Natural killer cell (primary cell): Measurements from ENCODE around the gene GARIN5A. TPM values are rescaled to one million over a fixed set of nuclear protein-coding genes. Genes with fewer than 3 reads are reported as not detected.
"Not testable (repeated sequence)": the region's sequence is repeated elsewhere in the genome, so short reads cannot be mapped to it uniquely, and the experiment has no call there.

Source experiments
- ATAC-seq, 3 donors: fragments of 150-1000 bp in 2 of 3; fragments of 200-7000 bp in 1 of 3; cut with Tn5 transposase; 1 replicate in 1 of 3; 2 replicates in 2 of 3; pipeline ENCODE4 v1.10.0; 2021; ENCODE audit warnings: mild to moderate bottlenecking in 2 of 3, moderate library complexity in 2 of 3
- DNase-seq, 2 donors: peaks; one replicate each; pipeline versions ENCODE4 v3.0.0 to v3.0.0-alpha.2; 2013 to 2021; ENCODE audit warnings: mixed read lengths in 1 of 2
- H3K27ac ChIP-seq: one replicate; pipeline ENCODE4 v1.5.1; 2013; ENCODE audit warnings: mild to moderate bottlenecking, low read length
- H3K27me3 ChIP-seq: one replicate; pipeline ENCODE4 v1.6.1; 2013; ENCODE audit warnings: low read length; ENCODE audit not compliant: control insufficient read depth, insufficient read depth
- H3K36me3 ChIP-seq: one replicate; pipeline ENCODE4 v1.6.1; 2013; ENCODE audit warnings: low read length; ENCODE audit not compliant: control insufficient read depth, insufficient read depth
- H3K4me1 ChIP-seq: one replicate; pipeline ENCODE4 v1.6.1; 2013; ENCODE audit warnings: low read length; ENCODE audit not compliant: control insufficient read depth, insufficient read depth
- H3K4me3 ChIP-seq: one replicate; pipeline ENCODE4 v1.5.1; 2013; ENCODE audit warnings: low read length
- H3K9me3 ChIP-seq: one replicate; pipeline ENCODE4 v1.6.1; 2013; ENCODE audit warnings: low read length; ENCODE audit not compliant: control insufficient read depth, insufficient read depth
- H3K27ac Mint-ChIP-seq, 2 donors: one replicate each; pipeline ENCODE4 v1.8.0; 2022; ENCODE audit warnings: mild to moderate bottlenecking in 2 of 2, mixed read lengths in 2 of 2, moderate library complexity in 1 of 2
- H3K27me3 Mint-ChIP-seq, 2 donors: one replicate each; pipeline ENCODE4 v1.8.0; 2022; ENCODE audit warnings: low read depth in 2 of 2, mixed read lengths in 2 of 2
- H3K36me3 Mint-ChIP-seq: one replicate; pipeline ENCODE4 v1.8.0; 2022; ENCODE audit warnings: mixed read lengths
- H3K4me1 Mint-ChIP-seq, 2 donors: one replicate each; pipeline ENCODE4 v1.8.0; 2022; ENCODE audit warnings: mixed read lengths in 2 of 2
- H3K4me3 Mint-ChIP-seq: one replicate; pipeline ENCODE4 v1.8.0; 2022; ENCODE audit warnings: mild to moderate bottlenecking, moderate library complexity, mixed read lengths
- H3K9me3 Mint-ChIP-seq, 2 donors: one replicate each; pipeline ENCODE4 v1.8.0; 2022; ENCODE audit warnings: mixed read lengths in 2 of 2
- CTCF ChIP-seq: fragments of 200-600 bp; IDR thresholded peaks from one replicate; pipeline ENCODE4 v1.8.0; 2022; ENCODE audit warnings: antibody characterized with exemption
- WGBS: methylation state at CpG from one replicate; pipeline ENCODE4 v1.1.7; 2013; ENCODE audit warnings: missing lambda C conversion rate; ENCODE audit not compliant: insufficient coverage; 5-methylcytosine and 5-hydroxymethylcytosine counted together
- intact Hi-C: fragments of 100-400 bp; cut with micrococcal nuclease; formaldehyde crosslinking; loops from one replicate; pipeline ENCODE4 v1.14.2; 2022
- total RNA-seq, 4 donors: library from RNA; stranded (reverse); fragments of 120-200 nt in 1 of 4; gene quantifications; one replicate each; pipeline versions ENCODE4 v1.2.3 to v1.2.4, GENCODE V29; 2013 to 2022

Gene GARIN5A
- total RNA-seq, 3 donors from 2014 or later (not counting 1 experiment from before 2014, with no cell fraction given), result 0.59 TPM; not detected in 2

GRCh38 chr19:50449236-50449899 is 27.3 kb downstream of the GARIN5A start:
- Mint-ChIP-seq H3K4me3 (no peak overlapping the region), H3K36me3 (no peaks in the 10 kb centered on the region), H3K9me3 (no peaks in the 10 kb centered on the region), H3K27ac (no peak overlapping the region), H3K27me3 (peaks cover 0 to under 1% of the 10 kb centered on the region in 2 donors), H3K4me1 (no peaks in the 10 kb centered on the region)
- no peaks in the 10 kb centered on the region for H3K4me1 ChIP-seq
- H3K27me3 ChIP-seq, result no peaks in the 10 kb centered on the region
- DNase-seq (no peak), ATAC-seq (no peak)
- TF ChIP-seq CTCF, result no peak
- no peaks in the 10 kb centered on the region for H3K36me3 ChIP-seq
- H3K9me3 ChIP-seq, result no peaks in the 10 kb centered on the region
- H3K27ac ChIP-seq, result no peak overlapping the region
- WGBS, result 89% methylated on average over 13 of the region's 14 CpGs
- intact Hi-C loops, result no loop called here
- H3K4me3 ChIP-seq, result no peak overlapping the region

- no peaks in the 10 kb centered on the region for H3K4me1 Mint-ChIP-seq
- no peak overlapping the region for H3K4me3 ChIP-seq
- 92% methylated on average over 8 of the region's 10 CpGs for WGBS
- intact Hi-C loops, result no loop called here
- no peak overlapping the region for H3K27ac Mint-ChIP-seq
- no peaks in the 10 kb centered on the region for H3K4me1 ChIP-seq
- H3K27me3 ChIP-seq, result no peaks in the 10 kb centered on the region
- no peaks in the 10 kb centered on the region for H3K36me3 ChIP-seq
- H3K4me3 Mint-ChIP-seq, result no peak overlapping the region
- ATAC-seq, result no peak
- H3K9me3 ChIP-seq, result no peaks in the 10 kb centered on the region
- TF ChIP-seq CTCF, result no peak
- peaks cover 0 to 2% of the 10 kb centered on the region in 2 donors for H3K9me3 Mint-ChIP-seq
- H3K27ac ChIP-seq, result no peak overlapping the region
- no peaks in the 10 kb centered on the region for H3K36me3 Mint-ChIP-seq
- peaks cover 0 to 3% of the 10 kb centered on the region in 2 donors for H3K27me3 Mint-ChIP-seq
- no peak for DNase-seq
These were observed 28.9 kb downstream of the GARIN5A start for GRCh38 chr19:50447750-50448149.

GRCh38 chr19:50447053-50447452 is 29.6 kb downstream of the GARIN5A start:
- ATAC-seq, result no peak
- no peaks in the 10 kb centered on the region for H3K36me3 Mint-ChIP-seq
- peaks cover 0 to 2% of the 10 kb centered on the region in 2 donors for H3K9me3 Mint-ChIP-seq
- H3K27ac ChIP-seq, result no peak overlapping the region
- no peaks in the 10 kb centered on the region for H3K4me1 ChIP-seq
- no peak overlapping the region for H3K4me3 ChIP-seq
- no peaks in the 10 kb centered on the region for H3K4me1 Mint-ChIP-seq
- 92% methylated on average over 5 of the region's 5 CpGs for WGBS
- no peaks in the 10 kb centered on the region for H3K27me3 ChIP-seq
- no peak overlapping the region for H3K4me3 Mint-ChIP-seq
- no peak overlapping the region for H3K27ac Mint-ChIP-seq
- TF ChIP-seq CTCF, result no peak
- H3K27me3 Mint-ChIP-seq, result peaks cover 0 to 3% of the 10 kb centered on the region in 2 donors
- intact Hi-C loops, result no loop called here
- H3K36me3 ChIP-seq, result no peaks in the 10 kb centered on the region
- no peak for DNase-seq
- no peaks in the 10 kb centered on the region for H3K9me3 ChIP-seq

GRCh38 chr19:50444059-50444458 is 32.6 kb downstream of the GARIN5A start:
- Mint-ChIP-seq H3K4me3 (no peak overlapping the region), H3K9me3 (peaks cover 0 to 2% of the 10 kb centered on the region in 2 donors), H3K27me3 (peaks cover 0 to 7% of the 10 kb centered on the region in 2 donors), H3K4me1 (no peaks in the 10 kb centered on the region), H3K27ac (no peak overlapping the region), H3K36me3 (no peaks in the 10 kb centered on the region)
- no peak overlapping the region for H3K27ac ChIP-seq
- no peak for TF ChIP-seq CTCF
- ATAC-seq (no peak), DNase-seq (no peak)
- no peaks in the 10 kb centered on the region for H3K36me3 ChIP-seq
- H3K4me1 ChIP-seq, result no peaks in the 10 kb centered on the region
- no peak overlapping the region for H3K4me3 ChIP-seq
- 64% methylated on average over 1 of the region's 1 CpG for WGBS
- no peaks in the 10 kb centered on the region for H3K9me3 ChIP-seq
- H3K27me3 ChIP-seq, result no peaks in the 10 kb centered on the region
- intact Hi-C loops, result no loop called here

- H3K27ac Mint-ChIP-seq, H3K4me1 Mint-ChIP-seq, H3K9me3 Mint-ChIP-seq, H3K36me3 ChIP-seq, DNase-seq, H3K4me3 ChIP-seq, H3K4me3 Mint-ChIP-seq, H3K27me3 ChIP-seq, H3K36me3 Mint-ChIP-seq, ATAC-seq, H3K9me3 ChIP-seq, H3K27ac ChIP-seq, H3K4me1 ChIP-seq, intact Hi-C loops: not testable (repeated sequence)
- peaks cover 9 to 10% of the 10 kb centered on the region in 2 donors for H3K27me3 Mint-ChIP-seq
- WGBS, result 95% methylated on average over 2 of the region's 2 CpGs
These were observed 37.5 kb downstream of the GARIN5A start for GRCh38 chr19:50439130-50439529.
